ENCODE results near the gene GNPTAB.
"Not testable (repeated sequence)": the region's sequence is repeated elsewhere in the genome, so short reads cannot be mapped to it uniquely, and the experiment has no call there.

GNPTAB gene

DNA sequence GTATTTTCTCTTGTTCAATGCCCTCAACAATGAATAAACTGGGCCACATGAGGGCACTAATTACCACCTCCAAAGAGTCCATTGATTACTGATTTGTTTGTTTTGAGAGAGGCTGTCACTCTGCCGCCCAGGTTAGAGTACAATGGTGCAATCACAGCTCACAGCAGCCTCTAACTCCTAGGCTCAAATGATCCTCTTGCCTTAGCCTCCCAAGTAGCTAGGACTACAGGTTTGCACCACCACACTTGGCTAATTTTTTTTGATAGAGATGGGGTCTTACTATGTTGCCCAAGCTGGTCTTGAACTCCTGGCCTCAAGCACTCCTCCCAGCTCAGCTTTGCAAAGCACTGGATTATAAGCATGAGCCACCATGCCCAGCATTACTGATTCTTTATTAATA, 63.2 kb downstream of the GNPTAB start:
- no peak for DNase-seq

DNA sequence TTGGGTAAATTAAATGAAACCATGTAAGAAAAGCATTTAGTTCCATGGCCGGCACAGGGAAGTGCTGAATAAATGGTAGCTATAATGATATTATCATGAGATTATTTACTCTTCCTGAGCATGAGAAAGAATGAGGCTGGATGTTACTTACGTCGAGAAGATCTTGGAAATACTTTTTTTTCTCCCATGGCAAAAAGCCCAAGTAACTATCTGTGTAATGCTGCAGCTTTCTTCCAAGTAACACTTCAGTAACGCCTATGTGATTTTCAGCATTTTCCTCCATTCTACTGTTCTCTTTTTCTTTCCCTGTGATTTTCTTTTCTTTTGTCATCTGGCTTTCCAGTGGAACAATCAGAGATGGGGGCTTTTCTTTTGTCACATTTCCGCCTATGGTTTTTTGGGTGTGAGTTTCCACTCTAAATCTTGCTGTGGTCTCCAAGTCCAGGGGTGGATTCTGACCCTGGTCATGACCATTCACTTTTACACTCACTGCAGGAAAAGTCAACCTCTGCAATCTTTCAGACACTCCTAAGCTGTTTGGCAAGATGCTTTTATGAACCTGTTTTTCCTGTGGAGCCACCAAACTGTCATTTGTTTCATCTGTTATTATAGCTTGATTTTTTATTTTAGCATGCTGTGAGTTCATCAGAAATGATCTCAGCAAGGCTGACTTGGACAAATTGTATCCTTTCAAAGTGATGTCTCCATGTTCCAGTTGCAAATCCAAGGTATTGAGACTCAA, 66.5 kb downstream of the GNPTAB start:
- DNase-seq = no peak

GRCh38 chr12:101763246-101763931, 67.4 kb downstream of the GNPTAB start:
- DNase-seq = no peak

GRCh38 chr12:101761781-101762180, 69.0 kb downstream of the GNPTAB start:
- DNase-seq = no peak

DNA sequence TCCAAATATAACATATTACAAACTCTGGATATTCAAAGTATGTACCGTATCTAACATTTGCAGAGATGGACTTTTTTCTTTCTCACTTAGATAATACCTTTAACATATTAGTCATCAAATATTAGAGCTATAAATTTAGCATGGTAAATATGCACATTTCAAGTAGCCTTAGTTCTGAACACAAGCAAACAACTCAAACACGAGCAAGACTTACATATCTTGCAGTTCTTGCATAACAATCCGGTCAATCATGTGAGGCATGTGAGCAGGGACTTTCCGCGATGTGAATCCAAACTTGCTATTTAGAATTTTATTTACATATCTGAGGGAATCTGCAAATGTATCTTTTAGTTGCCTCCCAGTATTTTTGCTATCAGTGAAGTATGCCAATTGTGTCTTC, 69.4 kb downstream of the GNPTAB start:
- no peak for DNase-seq

- peak in 1 of 2 donors; percentile 21 for DNase-seq
Observed at GRCh38 chr12:101759396-101760047, 71.2 kb downstream of the GNPTAB start.

DNA sequence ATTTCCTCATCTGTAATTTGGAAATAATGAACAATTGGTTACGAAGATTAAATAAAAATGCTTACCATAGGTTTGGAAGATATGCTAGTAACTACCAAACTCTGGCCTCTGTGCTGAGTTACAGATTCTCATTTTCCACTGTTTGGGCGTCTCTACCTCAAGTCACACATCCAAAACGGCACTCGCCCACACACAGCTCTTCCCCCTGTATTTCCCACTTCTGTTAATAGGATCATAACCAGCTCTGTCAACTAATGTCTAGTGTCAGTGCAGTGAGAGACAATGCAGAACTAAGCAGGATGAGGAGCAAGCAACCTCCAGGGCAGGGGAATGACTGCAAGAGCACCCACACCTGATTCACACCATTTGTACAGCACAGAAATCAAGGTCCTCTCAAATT, 80.6 kb downstream of the GNPTAB start:
- DNase-seq = peak in 1 of 2 donors; percentile 20

- no peak for DNase-seq
Observed at GRCh38 chr12:101749657-101750056, 81.1 kb downstream of the GNPTAB start.

GRCh38 chr12:101748907-101749306, 81.9 kb downstream of the GNPTAB start:
- DNase-seq = no peak

GRCh38 chr12:101747697-101748096, 83.1 kb downstream of the GNPTAB start:
- no peak for DNase-seq

DNA sequence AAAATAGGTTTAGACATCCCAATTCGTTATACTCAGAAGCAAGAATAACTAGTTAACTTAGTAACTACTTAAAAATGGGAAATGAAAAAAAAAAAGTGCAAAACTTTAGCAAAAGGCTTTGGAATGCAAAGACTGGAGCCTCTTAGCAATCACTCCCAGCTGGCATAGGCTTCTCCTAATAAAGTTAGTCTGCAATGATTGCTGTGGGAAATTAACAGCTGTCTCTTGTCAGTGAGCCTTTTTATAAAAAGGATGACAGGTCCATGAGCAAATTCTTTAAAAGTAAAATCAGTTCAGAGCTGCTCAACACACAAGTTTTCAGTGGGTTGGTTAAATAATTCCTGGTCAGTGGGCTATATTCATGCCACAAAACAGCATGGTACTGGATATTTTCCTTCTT, 84.1 kb downstream of the GNPTAB start:
- no peak for DNase-seq

DNA sequence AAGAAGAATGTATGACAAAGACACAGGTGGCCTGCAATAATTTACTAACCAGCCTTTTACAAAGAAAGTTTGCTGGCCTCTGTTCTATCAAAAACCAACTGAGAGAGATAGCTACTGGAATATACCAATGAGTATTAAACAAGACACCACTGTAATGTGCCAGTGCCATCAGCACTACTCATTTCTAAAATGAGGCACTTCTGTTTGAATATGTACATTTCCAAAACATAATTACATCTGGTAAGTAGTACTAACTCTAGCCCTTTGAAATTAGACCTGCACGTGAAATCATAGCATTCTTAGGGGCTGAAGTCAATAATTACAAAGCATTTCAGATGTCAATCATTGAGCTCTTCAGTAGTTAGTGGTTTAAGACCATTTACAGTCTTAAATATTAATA, 84.6 kb downstream of the GNPTAB start:
- no peak for DNase-seq

DNA sequence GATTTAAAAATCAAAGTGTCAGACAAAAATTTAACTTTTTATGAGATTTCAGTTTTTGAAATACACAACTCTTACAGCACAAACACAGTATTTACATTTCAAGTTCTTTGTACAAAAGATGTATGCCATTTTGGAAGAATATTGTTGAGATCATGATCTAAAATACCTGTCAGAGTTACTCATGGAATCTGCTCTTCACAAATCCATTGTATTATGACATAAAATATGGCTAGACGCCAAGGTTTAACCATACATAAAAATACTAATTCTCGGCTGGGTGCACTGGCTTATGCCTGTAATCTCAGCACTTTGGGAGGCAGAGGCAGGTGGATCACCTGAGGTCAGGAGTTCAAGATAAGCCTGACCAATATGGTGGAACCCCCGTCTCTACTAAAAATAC, 85.3 kb downstream of the GNPTAB start:
- DNase-seq = no peak

DNA sequence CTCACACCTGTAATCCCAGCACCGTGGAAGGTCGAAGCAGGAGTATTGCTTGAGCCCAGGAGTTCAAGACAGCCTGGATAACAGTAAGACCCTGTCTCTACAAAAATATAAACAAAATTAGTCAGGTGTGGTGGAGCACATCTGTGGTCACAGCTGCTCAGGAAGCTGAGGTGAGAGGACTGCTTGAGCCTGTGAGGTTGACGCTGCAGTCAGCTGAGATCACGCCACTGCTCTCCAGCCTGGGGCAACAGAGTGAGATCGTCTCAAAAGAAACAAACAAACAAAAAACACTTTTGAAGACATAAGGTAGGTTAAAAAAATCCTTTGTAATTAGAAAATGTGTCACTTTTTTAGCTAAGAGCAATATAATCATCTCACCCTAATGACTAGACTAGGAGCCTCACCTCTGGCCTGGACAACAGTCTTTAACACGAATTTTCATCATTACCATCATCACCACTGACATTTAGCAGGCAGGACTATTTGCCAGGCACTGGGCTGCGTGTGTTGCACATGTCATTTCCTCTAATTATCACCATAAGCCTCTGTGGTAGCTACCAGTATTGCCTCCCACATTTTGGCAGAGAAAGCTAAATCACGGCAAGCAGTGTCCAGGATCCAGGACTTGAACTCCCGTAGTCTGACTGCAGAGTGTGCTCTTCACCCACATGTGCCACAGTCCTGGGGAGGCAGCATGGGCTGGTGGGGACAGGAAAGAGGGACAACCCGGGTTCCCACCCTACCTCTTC, 86.9 kb downstream of the GNPTAB start:
- no peak for DNase-seq

DNA sequence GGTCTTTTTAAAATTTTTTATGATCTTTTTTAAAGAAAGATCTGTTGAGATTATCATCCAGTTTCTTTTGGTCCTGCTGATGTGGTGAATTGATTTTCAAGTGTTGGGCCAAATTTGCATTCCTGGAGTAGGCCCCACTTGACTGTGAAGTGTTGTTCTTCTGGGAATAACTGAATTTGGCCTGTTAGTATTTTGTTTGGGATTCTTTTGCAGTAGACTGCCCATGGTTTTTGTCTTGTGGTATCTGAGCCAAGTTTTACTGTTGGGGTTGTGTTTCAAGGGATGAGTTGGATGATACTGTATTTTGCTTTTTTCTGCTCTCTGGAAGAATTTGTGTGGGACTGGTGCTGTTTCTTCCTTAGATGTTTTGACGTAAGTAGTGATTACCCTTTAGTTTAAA, 87.5 kb downstream of the GNPTAB start:
- no peak for DNase-seq

- no peak for DNase-seq
Observed at GRCh38 chr12:101740980-101741379, 89.8 kb downstream of the GNPTAB start.

DNA sequence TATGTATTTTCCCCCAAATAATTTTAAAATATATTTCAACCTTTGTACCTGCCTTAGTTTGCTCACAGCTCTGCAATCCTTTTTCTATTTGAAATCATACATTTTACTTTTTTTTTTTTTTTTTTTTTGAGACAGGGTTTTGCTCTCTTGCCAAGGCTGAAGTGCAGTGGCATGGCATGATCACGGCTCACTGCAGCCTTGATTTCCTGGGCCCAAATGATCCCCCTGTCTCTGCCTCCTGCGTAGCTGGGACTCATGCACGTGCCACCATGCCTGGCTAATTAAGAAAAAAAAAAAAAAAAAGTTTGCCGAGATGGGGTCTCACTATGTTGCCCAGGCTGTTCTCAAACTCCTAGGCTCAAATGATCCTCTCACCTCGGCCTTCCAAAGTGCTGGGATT, 90.2 kb downstream of the GNPTAB start:
- no peak for DNase-seq

DNA sequence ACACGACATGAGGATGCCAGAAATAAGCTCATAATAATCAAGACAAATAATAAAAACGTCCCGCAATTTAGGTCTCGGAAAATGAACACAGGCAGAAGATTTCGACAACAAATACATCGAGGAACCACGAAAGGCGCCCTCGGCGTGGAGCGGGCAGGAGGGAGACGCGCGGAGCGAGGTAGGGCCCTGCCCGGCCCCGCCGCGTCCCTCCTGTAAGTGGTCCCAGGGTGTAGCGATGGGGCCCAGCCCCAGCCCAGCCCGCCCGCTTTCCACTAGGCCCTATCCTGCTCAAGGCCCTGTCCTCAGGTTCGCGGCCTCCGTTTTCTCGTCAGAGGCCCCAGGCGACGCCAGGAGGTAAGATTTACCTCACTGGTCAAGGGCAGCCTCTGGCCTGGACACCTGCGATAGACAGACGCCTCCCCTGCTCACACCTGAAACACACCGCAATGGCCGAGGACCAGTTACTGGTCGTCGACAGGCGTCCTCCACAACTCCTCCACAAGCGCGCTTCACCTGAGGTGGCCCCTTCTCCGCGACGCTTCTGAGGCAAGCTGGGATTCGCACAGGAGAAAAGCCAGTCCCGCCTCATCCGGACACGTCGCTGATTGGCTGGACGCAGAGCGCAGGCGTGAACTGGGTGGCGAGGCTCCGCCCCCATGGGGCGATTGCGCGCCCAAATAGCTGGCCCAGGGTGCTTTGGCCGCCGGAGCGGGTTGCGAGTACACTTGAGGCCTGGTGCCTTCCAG, 91.7 kb downstream of the GNPTAB start, which contains the start of gene SYCP3:
Gene SYCP3, minus strand, starts transcription at position 543 of the 746 bp plus-strand sequence. CDS start 1,527 bp downstream, outside the sequence.
- DNase-seq = no peak

DNA sequence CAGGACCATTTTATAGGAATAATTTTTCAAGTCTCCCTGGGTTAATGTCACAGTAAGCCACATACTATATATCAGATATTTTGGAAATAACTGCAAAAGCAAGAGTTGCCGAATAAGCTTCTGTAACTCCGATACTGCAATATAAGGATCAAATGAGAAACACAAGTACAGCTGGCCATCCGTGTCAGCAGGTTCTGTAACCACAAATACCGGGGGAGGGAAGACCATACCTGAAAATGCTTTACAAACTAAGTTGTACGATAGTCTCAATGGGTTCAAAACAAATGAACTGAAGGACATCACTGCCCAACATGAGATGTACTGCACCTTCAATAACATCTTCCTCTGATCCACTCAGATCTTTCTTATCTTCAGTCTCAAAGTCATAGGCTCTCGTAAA, 93.3 kb downstream of the GNPTAB start:
- no peak for DNase-seq

DNA sequence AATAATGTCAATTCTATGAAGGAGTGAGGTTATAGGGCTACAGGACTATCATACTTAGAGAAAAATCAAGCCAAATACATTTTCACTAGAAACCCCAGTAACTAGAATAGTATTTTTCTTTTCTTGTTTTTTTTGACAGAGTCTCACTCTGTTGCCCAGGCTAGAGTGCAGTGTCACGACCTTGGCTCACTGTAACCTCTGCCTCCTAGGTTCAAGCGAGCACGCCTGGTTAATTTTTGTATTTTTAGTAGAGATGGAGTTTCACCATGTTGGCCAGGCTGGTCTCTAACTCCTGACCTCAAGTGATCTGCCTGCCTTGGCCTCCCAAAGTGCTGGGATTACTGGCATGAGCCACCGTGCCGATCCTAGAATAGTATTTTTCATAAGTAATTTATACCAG, 96.3 kb downstream of the GNPTAB start:
- not testable (repeated sequence) for DNase-seq

GRCh38 chr12:101733166-101733565, 97.6 kb downstream of the GNPTAB start:
- no peak for DNase-seq

GRCh38 chr12:101732318-101732717, 98.4 kb downstream of the GNPTAB start:
- DNase-seq = no peak

Data from hippocampal formation (tissue), 2 donors.